Parathyroid adenoma (tissue), 2 donors: Measurements from ENCODE around the gene PRELID2.
"Not testable (repeated sequence)": the region's sequence is repeated elsewhere in the genome, so short reads cannot be mapped to it uniquely, and the experiment has no call there.

Experiments used
- H2AFZ ChIP-seq: fragments of 300-600 bp; sonication (generic); one replicate; pipeline ENCODE4 v1.7.0; 2017; ENCODE audit warnings: antibody characterized with exemption, mild to moderate bottlenecking
- H3K27ac ChIP-seq: fragments of 300-600 bp; sonication (generic); one replicate; pipeline ENCODE4 v1.7.0; 2017
- H3K27me3 ChIP-seq: fragments of 300-600 bp; sonication (generic); one replicate; pipeline ENCODE4 v1.7.0; 2017; ENCODE audit warnings: low read length; ENCODE audit not compliant: control insufficient read depth, insufficient read depth
- H3K36me3 ChIP-seq: fragments of 300-600 bp; sonication (generic); one replicate; pipeline ENCODE4 v1.7.0; 2017; ENCODE audit warnings: low read length; ENCODE audit not compliant: control insufficient read depth, insufficient read depth
- H3K4me1 ChIP-seq: fragments of 300-600 bp; sonication (generic); one replicate; pipeline ENCODE4 v1.7.0; 2017; ENCODE audit warnings: control low read depth
- H3K4me2 ChIP-seq: fragments of 300-600 bp; sonication (generic); one replicate; pipeline ENCODE4 v1.7.0; 2017; ENCODE audit warnings: low read length
- H3K4me3 ChIP-seq: fragments of 300-600 bp; sonication (generic); one replicate; pipeline ENCODE4 v1.7.0; 2017; ENCODE audit warnings: low read depth, low read length
- H3K79me2 ChIP-seq: fragments of 300-600 bp; sonication (generic); one replicate; pipeline ENCODE4 v1.7.0; 2017; ENCODE audit warnings: control low read depth
- H3K9ac ChIP-seq: fragments of 300-600 bp; sonication (generic); one replicate; pipeline ENCODE4 v1.7.0; 2017; ENCODE audit warnings: mild to moderate bottlenecking
- H3K9me3 ChIP-seq: fragments of 300-600 bp; sonication (generic); one replicate; pipeline ENCODE4 v1.7.0; 2017; ENCODE audit warnings: low read length; ENCODE audit not compliant: control insufficient read depth
- TF ChIP-seq, protein P1 (sequence below): fragments of 300-600 bp; sonication (generic); IDR thresholded peaks from one replicate; pipeline ENCODE4 v1.7.0; 2017; ENCODE audit warnings: antibody characterized with exemption, mild to moderate bottlenecking
- donor health status: primary hyperparathyroidism.

PRELID2 gene

DNA sequence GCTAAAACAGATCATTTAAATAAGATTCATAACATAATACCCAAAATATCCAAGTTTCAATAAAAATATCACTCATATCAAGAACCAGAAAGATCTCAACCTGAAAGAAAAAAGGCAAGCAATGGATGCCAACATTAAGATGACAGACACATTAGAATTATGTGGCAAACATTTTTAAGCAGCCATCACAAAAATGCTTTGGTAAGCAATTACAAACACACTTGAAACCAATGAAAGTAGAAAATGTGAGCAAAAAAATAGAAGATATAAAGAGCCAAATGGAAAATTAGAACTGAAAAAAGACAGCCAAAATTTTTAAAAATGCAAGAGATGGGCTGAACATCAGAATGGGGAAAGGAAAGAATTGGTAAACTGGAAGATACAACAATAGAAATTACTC lies 96.9 kb downstream of the PRELID2 start:
- Histone ChIP-seq H3K27ac (no peak overlapping the region), H3K9me3 (no peaks in the 10 kb centered on the region), H3K4me3 (no peak overlapping the region), H3K79me2 (no peaks in the 10 kb centered on the region), H3K27me3 (no peaks in the 10 kb centered on the region), H3K4me2 (no peak overlapping the region), H3K36me3 (no peaks in the 10 kb centered on the region), H2AFZ (no peak overlapping the region), H3K9ac (no peak overlapping the region), H3K4me1 (no peaks in the 10 kb centered on the region)
- TF ChIP-seq, protein P1, sequence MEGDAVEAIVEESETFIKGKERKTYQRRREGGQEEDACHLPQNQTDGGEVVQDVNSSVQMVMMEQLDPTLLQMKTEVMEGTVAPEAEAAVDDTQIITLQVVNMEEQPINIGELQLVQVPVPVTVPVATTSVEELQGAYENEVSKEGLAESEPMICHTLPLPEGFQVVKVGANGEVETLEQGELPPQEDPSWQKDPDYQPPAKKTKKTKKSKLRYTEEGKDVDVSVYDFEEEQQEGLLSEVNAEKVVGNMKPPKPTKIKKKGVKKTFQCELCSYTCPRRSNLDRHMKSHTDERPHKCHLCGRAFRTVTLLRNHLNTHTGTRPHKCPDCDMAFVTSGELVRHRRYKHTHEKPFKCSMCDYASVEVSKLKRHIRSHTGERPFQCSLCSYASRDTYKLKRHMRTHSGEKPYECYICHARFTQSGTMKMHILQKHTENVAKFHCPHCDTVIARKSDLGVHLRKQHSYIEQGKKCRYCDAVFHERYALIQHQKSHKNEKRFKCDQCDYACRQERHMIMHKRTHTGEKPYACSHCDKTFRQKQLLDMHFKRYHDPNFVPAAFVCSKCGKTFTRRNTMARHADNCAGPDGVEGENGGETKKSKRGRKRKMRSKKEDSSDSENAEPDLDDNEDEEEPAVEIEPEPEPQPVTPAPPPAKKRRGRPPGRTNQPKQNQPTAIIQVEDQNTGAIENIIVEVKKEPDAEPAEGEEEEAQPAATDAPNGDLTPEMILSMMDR: no peak

DNA sequence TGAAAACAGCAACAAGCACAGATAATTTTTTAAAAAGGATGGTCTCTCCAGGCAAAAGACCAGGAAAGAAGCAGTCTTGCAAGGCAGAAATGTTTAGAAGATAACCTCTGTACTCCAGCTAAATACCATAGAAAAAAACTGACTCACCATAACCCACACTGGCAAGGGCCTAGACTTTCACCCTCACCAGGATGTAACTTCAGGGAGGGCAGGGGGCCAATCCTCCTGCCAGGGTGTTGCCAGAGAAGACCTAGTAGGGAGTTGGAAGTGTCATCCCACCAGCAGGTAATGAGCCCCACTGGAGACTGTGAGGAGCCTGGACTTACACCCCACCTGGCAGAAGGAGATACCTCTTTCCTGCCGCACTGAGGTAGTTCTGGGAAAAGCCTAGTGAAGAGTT lies 97.6 kb downstream of the PRELID2 start:
- H2AFZ ChIP-seq: no peak overlapping the region
- H3K27ac ChIP-seq: no peak overlapping the region
- no peaks in the 10 kb centered on the region for H3K4me1 ChIP-seq
- no peaks in the 10 kb centered on the region for H3K79me2 ChIP-seq
- H3K4me3 ChIP-seq: no peak overlapping the region
- H3K27me3 ChIP-seq: no peaks in the 10 kb centered on the region
- TF ChIP-seq, protein P1: no peak
- H3K9me3 ChIP-seq: no peaks in the 10 kb centered on the region
- H3K36me3 ChIP-seq: no peaks in the 10 kb centered on the region
- no peak overlapping the region for H3K9ac ChIP-seq
- no peak overlapping the region for H3K4me2 ChIP-seq

DNA sequence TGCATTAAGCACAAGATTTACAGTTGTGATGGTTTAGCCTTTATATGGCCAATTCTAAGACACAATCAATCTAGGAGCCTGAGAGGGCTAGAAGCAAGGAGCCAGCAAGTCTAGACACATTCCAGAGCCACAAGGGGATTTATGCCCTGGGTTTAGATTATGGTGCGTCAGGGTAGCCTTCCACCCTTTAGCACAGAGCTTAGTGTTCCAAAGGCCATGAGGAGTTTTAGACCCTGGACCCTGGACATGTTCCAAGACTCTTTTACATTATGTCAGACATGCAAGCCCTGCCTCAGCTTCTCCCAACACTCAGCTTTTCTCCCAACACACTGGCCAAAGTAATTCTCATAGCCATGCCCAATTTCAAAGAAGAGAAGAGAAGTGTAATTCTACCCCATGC lies 105.2 kb downstream of the PRELID2 start:
- H2AFZ ChIP-seq, H3K4me1 ChIP-seq, H3K27ac ChIP-seq, H3K9ac ChIP-seq, H3K27me3 ChIP-seq, H3K79me2 ChIP-seq, H3K9me3 ChIP-seq, H3K4me2 ChIP-seq, H3K36me3 ChIP-seq, H3K4me3 ChIP-seq: not testable (repeated sequence)

DNA sequence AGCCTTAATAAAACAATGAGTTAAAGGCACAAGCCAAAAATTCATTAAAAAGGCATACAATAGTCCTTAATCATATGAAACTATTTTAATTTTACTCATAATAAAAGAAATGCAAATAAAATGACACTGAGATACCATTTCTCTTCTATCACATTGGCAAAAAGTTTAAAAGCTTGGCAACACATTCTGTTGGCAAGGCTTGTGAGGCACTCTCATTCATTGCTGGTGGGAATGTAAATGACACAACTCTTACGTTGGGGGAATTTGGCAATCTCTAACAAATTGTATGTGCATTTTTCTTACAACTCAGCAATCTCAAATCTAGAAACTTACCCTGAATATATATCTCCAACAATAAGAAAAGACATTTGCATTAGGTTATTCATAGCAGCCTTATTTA lies 111.6 kb downstream of the PRELID2 start:
- H3K4me1 ChIP-seq: no peaks in the 10 kb centered on the region
- H3K9ac ChIP-seq: no peak overlapping the region
- no peak overlapping the region for H3K27ac ChIP-seq
- H3K36me3 ChIP-seq: peaks cover 3% of the 10 kb centered on the region
- no peaks in the 10 kb centered on the region for H3K27me3 ChIP-seq
- H3K9me3 ChIP-seq: no peaks in the 10 kb centered on the region
- no peak overlapping the region for H2AFZ ChIP-seq
- no peak overlapping the region for H3K4me3 ChIP-seq
- H3K79me2 ChIP-seq: no peaks in the 10 kb centered on the region
- TF ChIP-seq, protein P1: no peak
- H3K4me2 ChIP-seq: no peak overlapping the region

DNA sequence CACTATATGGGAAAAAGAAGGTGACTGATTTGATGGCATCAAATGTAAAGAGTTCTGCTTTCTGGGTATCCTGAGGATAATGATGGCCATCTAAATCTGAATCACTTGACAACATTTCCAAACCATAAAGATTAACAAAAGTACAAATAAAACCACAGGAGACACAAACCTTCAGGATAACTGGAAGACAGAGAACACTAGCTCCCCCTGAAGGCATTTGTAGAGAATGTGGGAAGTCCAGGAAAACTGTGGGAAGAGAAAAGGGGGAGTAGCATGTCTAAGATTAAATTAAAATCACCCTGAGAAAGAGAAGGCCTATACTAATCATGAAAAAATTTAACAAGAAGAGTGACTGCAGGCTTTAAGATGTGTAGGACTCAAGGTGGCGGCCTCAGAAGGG lies 116.2 kb downstream of the PRELID2 start:
- no peaks in the 10 kb centered on the region for H3K79me2 ChIP-seq
- H3K36me3 ChIP-seq: no peaks in the 10 kb centered on the region
- H3K9me3 ChIP-seq: no peaks in the 10 kb centered on the region
- no peak overlapping the region for H3K27ac ChIP-seq
- H3K4me1 ChIP-seq: no peaks in the 10 kb centered on the region
- H3K4me2 ChIP-seq: no peak overlapping the region
- no peak overlapping the region for H3K9ac ChIP-seq
- no peak overlapping the region for H2AFZ ChIP-seq
- no peak overlapping the region for H3K4me3 ChIP-seq
- no peaks in the 10 kb centered on the region for H3K27me3 ChIP-seq
- TF ChIP-seq, protein P1: no peak
